Keratinocyte (primary cell): ENCODE data around the gene NRXN2. TPM values are rescaled to one million over a fixed set of nuclear protein-coding genes. Genes with fewer than 3 reads are reported as not detected.
A peak's percentile ranks its signal among the peaks of the same experiment; 100 is the strongest.

Experiments
- DNase-seq: peaks from one replicate; pipeline ENCODE4 v3.0.0-alpha.2; 2011; ENCODE audit warnings: low read depth, missing footprints, low spot score
- FAIRE-seq: peaks from 2 replicates; lab custom pipeline; 2011; peaks lifted over from hg19 to GRCh38; lab: Jason Lieb, UNC
- H2AFZ ChIP-seq: 2 replicates; pipeline ENCODE4 v1.6.0; 2012; ENCODE audit warnings: low read length, control low read depth, inconsistent platforms; ENCODE audit not compliant: control insufficient read depth
- H3K27ac ChIP-seq: 2 replicates; pipeline ENCODE4 v1.5.1; 2011; ENCODE audit warnings: low read length; ENCODE audit not compliant: control insufficient read depth, insufficient read depth
- H3K27me3 ChIP-seq: 3 replicates; pipeline ENCODE4 v1.6.0; 2011; ENCODE audit warnings: low read length; ENCODE audit not compliant: control insufficient read depth, insufficient read depth; ENCODE audit errors: extremely low read depth
- H3K36me3 ChIP-seq, 2 experiments: 2 replicates in 1 of 2; 3 replicates in 1 of 2; pipeline ENCODE4 v1.5.1; 2011; ENCODE audit warnings: low read length in 2 of 2, mild to moderate bottlenecking in 1 of 2; ENCODE audit not compliant: control insufficient read depth in 2 of 2, insufficient read depth in 2 of 2; ENCODE audit errors: extremely low read depth in 1 of 2
- H3K4me1 ChIP-seq: 3 replicates; pipeline ENCODE4 v1.5.1; 2011; ENCODE audit warnings: low read length; ENCODE audit not compliant: control insufficient read depth, insufficient read depth; ENCODE audit errors: extremely low read depth
- H3K4me2 ChIP-seq: 3 replicates; pipeline ENCODE4 v1.6.0; 2011; ENCODE audit warnings: low read depth, low read length; ENCODE audit not compliant: control insufficient read depth, insufficient read depth; ENCODE audit errors: extremely low read depth
- H3K4me3 ChIP-seq, 3 experiments: fragments of 200-600 bp in 1 of 3; sonication (generic) in 1 of 3; 2 replicates in 2 of 3; 3 replicates in 1 of 3; pipeline ENCODE4 v1.5.1; 2011 to 2016; ENCODE audit warnings: low read length in 3 of 3, mild to moderate bottlenecking in 3 of 3, control low read depth in 2 of 3, inconsistent platforms in 1 of 3, low read depth in 1 of 3, mixed read lengths in 1 of 3, mixed run types in 1 of 3, moderate library complexity in 1 of 3; ENCODE audit not compliant: control insufficient read depth in 2 of 3, insufficient read depth in 2 of 3; ENCODE audit errors: extremely low read depth in 1 of 3
- H3K79me2 ChIP-seq: 2 replicates; pipeline ENCODE4 v1.6.0; 2012; ENCODE audit warnings: low read length; ENCODE audit not compliant: control insufficient read depth, insufficient read depth
- H3K9ac ChIP-seq: 3 replicates; pipeline ENCODE4 v1.6.0; 2011; ENCODE audit warnings: low read length; ENCODE audit not compliant: control insufficient read depth, insufficient read depth; ENCODE audit errors: extremely low read depth
- H3K9me1 ChIP-seq: 3 replicates; pipeline ENCODE4 v1.6.0; 2011; ENCODE audit warnings: low read length; ENCODE audit not compliant: control insufficient read depth, insufficient read depth; ENCODE audit errors: extremely low read depth
- H3K9me3 ChIP-seq: 2 replicates; pipeline ENCODE4 v1.5.1; 2012; ENCODE audit warnings: low read depth, low read length; ENCODE audit not compliant: control insufficient read depth
- H4K20me1 ChIP-seq: 3 replicates; pipeline ENCODE4 v1.6.0; 2011; ENCODE audit warnings: low read length; ENCODE audit not compliant: control insufficient read depth, insufficient read depth; ENCODE audit errors: extremely low read depth
- CTCF ChIP-seq, 3 experiments: IDR thresholded peaks in 1 of 3; conservative IDR thresholded peaks in 1 of 3; optimal IDR thresholded peaks in 1 of 3; 2 replicates in 2 of 3; 3 replicates in 1 of 3; pipeline versions ENCODE3 to v1.5.1; 2011; ENCODE audit warnings: low read length in 3 of 3, mild to moderate bottlenecking in 3 of 3, moderate library complexity in 2 of 3, control low read depth in 1 of 3, inconsistent platforms in 1 of 3; ENCODE audit not compliant: insufficient read depth in 2 of 3; ENCODE audit errors: extremely low read depth in 1 of 3
- EZH2 ChIP-seq: IDR thresholded peaks from one replicate; pipeline ENCODE4 v1.6.1; 2012; ENCODE audit warnings: inconsistent platforms, mild to moderate bottlenecking, low read length, moderate library complexity
- dilution Hi-C: fragments of 300-500 bp; cut with MboI; formaldehyde crosslinking; loops from one replicate; pipeline ENCODE4 v1.7.0; 2020; ENCODE audit warnings: low sequenced_read_pairs; ENCODE audit not compliant: extremely low pct_ligation_motif_present
- polyA plus RNA-seq, 5 experiments: library from polyadenylated mRNA; depleted of rRNA in 3 of 5; stranded (reverse) in 3 of 5; stranded (forward) in 1 of 5; unstranded in 1 of 5; fragments of >200 nt; gene quantifications; 1 replicate in 1 of 5; 2 replicates in 3 of 5; 3 replicates in 1 of 5; pipeline versions ENCODE4 v1.2.1 to v1.2.3, GENCODE V29; 2011 to 2012; ENCODE audit warnings: missing spikeins in 2 of 5, low read depth in 1 of 5, low replicate concordance in 1 of 5

NRXN2 gene
- polyA plus RNA-seq, 1 donor (not counting 4 experiments of a cell fraction or from before 2014, with no cell fraction given): not detected

- Histone ChIP-seq H2AFZ (no peak overlapping the region), H3K4me3 (no peak overlapping the region), H3K9ac (no peak overlapping the region), H3K9me1 (no peaks in the 10 kb centered on the region), H3K4me1 (peaks cover 15% of the 10 kb centered on the region), H3K27ac (no peak overlapping the region), H3K4me2 (no peak overlapping the region), H3K36me3 (no peaks in the 10 kb centered on the region), H3K79me2 (no peaks in the 10 kb centered on the region), H3K9me3 (no peaks in the 10 kb centered on the region), H3K27me3 (no peaks in the 10 kb centered on the region), H4K20me1 (no peaks in the 10 kb centered on the region)
- dilution Hi-C loops: no loop called here
- no peak for DNase-seq
- no peak for TF ChIP-seq EZH2
- no peak for TF ChIP-seq CTCF (optimal IDR thresholded peaks at IDR 0.05 in 1 of 3, IDR thresholded peaks at IDR 0.05 in 1 of 3, conservative IDR thresholded peaks at IDR 0.05 in 1 of 3; ENCODE audit: extremely low read depth in 1 of 3, insufficient read depth in 2 of 3, low read length in 3 of 3)
- no peak for FAIRE-seq
Observed at GRCh38 chr11:64660205-64660604, 62.8 kb downstream of the NRXN2 start.

GRCh38 chr11:64659417-64660144, 63.4 kb downstream of the NRXN2 start:
- TF ChIP-seq EZH2 (no peak), CTCF (optimal IDR thresholded peaks at IDR 0.05 in 1 of 3, IDR thresholded peaks at IDR 0.05 in 1 of 3, conservative IDR thresholded peaks at IDR 0.05 in 1 of 3; ENCODE audit: extremely low read depth in 1 of 3, insufficient read depth in 2 of 3, low read length in 3 of 3) (peak; percentile 23 to 71 (median 28))
- peak; percentile 66 for DNase-seq
- Histone ChIP-seq H3K4me2 (peak overlapping the region; percentile 70), H4K20me1 (no peaks in the 10 kb centered on the region), H3K27me3 (no peaks in the 10 kb centered on the region), H3K27ac (peak overlapping the region; percentile 40), H3K79me2 (no peaks in the 10 kb centered on the region), H3K4me3 (peak overlapping the region in 1 of 3 experiments; percentile 14), H3K4me1 (peaks cover 15% of the 10 kb centered on the region), H3K36me3 (no peaks in the 10 kb centered on the region), H3K9me3 (no peaks in the 10 kb centered on the region), H3K9me1 (no peaks in the 10 kb centered on the region), H3K9ac (no peak overlapping the region), H2AFZ (peak overlapping the region; percentile 34)
- dilution Hi-C loops: no loop called here
- FAIRE-seq: peak; percentile 71
